Omental fat pad (tissue), 4 donors: ENCODE data around the gene ABR. TPM values are rescaled to one million over a fixed set of nuclear protein-coding genes. Genes with fewer than 3 reads are reported as not detected.
A peak's percentile ranks its signal among the peaks of the same experiment; 100 is the strongest.
"Not testable (repeated sequence)": the region's sequence is repeated elsewhere in the genome, so short reads cannot be mapped to it uniquely, and the experiment has no call there.

ENCODE experiments used
- ATAC-seq: fragments of 150-250 bp; one replicate; pipeline ENCODE4 v1.9.1; 2016; ENCODE audit warnings: mild to moderate bottlenecking, moderate library complexity; ENCODE audit not compliant: low FRiP score
- DNase-seq: peaks from one replicate; pipeline ENCODE4 v3.0.0-alpha.2; 2019; ENCODE audit warnings: low spot score
- CTCF ChIP-seq, 3 donors: fragments of 450-650 bp; IDR thresholded peaks; one replicate each; pipeline ENCODE4 v1.5.1; 2016 to 2017; ENCODE audit warnings: antibody characterized with exemption in 3 of 3, mild to moderate bottlenecking in 3 of 3, moderate library complexity in 2 of 3
- total RNA-seq, 4 donors: library from RNA; depleted of rRNA; stranded (reverse); fragments of >200 nt; gene quantifications; one replicate each; pipeline ENCODE4 v1.1.0, GENCODE V29; 2016

Gene ABR
- total RNA-seq, 4 donors from 2014 or later: 51.1 to 92.1 (median 75.8) TPM

- DNase-seq: no peak
- no peak for TF ChIP-seq CTCF (IDR thresholded peaks at IDR 0.05)
- no peak for ATAC-seq
Observed at GRCh38 chr17:1002771-1003555, 176.8 kb downstream of the ABR start.

GRCh38 chr17:1002412-1002753 is 177.4 kb downstream of the ABR start:
- ATAC-seq (no peak), DNase-seq (no peak)
- no peak for TF ChIP-seq CTCF (IDR thresholded peaks at IDR 0.05)

GRCh38 chr17:1001640-1002411 is 178.0 kb downstream of the ABR start:
- DNase-seq (no peak), ATAC-seq (no peak)
- no peak for TF ChIP-seq CTCF (IDR thresholded peaks at IDR 0.05)

- ATAC-seq (no peak), DNase-seq (no peak)
- no peak for TF ChIP-seq CTCF (IDR thresholded peaks at IDR 0.05)
Observed at GRCh38 chr17:1000597-1001461, 179.0 kb downstream of the ABR start.

GRCh38 chr17:998111-998510 is 181.7 kb downstream of the ABR start:
- no peak for TF ChIP-seq CTCF (IDR thresholded peaks at IDR 0.05)
- DNase-seq (no peak), ATAC-seq (no peak)

- TF ChIP-seq CTCF (IDR thresholded peaks at IDR 0.05): peak in 2 of 3 donors; percentile 43 to 85
- peak; percentile 90 for ATAC-seq
- DNase-seq: peak; percentile 69
Observed at GRCh38 chr17:996554-997344, 183.0 kb downstream of the ABR start, which contains the start of gene TIMM22. TSS of gene TIMM22 (plus strand) at chr17:997129. CDS start at chr17:997143, 14 bp downstream.

- DNase-seq, ATAC-seq: not testable (repeated sequence)
Observed at GRCh38 chr17:995324-995723, 184.5 kb downstream of the ABR start.
